ENCODE data around the gene HPGDS.

DNA sequence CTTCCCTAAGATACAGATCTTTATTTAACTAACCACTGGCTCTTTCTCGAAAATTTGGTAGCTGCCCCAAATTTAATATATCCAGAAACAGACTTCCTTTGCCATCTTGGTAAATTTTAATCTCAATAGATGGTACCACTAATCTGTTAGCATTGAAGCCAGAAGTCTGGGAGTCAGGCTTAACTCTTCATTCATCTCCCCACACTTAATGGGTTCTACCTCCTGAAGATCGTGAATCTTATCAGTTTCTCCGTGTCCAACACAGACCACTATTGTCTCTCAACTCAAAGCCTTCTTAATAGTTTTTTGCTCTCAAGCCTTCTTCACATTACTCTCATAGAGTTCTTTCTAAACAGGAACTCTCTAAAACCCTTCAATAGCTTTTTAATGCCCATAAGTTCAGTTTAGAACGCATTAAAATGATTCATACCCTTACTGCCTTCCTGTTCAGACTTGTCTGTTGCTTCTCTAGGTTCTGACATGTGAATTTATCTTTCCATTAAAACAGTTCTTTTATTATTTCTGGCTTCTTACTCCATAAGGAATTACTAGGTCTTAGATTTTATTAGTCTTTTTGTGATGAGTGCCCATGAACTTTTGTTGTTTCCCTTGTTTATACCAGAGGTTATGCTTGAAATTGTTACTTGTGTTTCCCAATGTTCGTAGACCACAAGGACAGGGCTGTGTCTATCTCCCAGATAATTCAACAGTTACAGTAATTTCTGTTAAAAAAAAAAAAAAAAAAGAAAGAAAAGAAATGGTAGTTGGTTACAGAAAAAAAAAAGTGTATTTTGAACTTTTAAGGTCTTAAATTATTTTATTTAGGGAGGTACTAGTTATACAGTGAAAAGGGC, 80.2 kb downstream of the HPGDS start:
- TF ChIP-seq EZH2phosphoT487 (IDR thresholded peaks at IDR 0.05; ENCODE audit: insufficient read depth, low read depth) (no peak), EZH2 (IDR thresholded peaks at IDR 0.05; ENCODE audit: insufficient read depth, poor library complexity, severe bottlenecking) (no peak)

Data from GM23248 (cell line).